A204.1 (cell line): ENCODE measurements around the gene LMX1B.

Source experiments
- FAIRE-seq: peaks from 2 replicates; lab custom pipeline; 2012; peaks lifted over from hg19 to GRCh38; lab: Jason Lieb, UNC

Gene LMX1B

GRCh38 chr9:126604059-126605055 lies 9.4 kb upstream of the LMX1B start:
- no peak for FAIRE-seq

GRCh38 chr9:126605792-126606482 lies 7.8 kb upstream of the LMX1B start:
- no peak for FAIRE-seq

- FAIRE-seq: no peak
These were observed 7.3 kb upstream of the LMX1B start for GRCh38 chr9:126606483-126606870.

GRCh38 chr9:126607086-126607485 lies 6.6 kb upstream of the LMX1B start:
- no peak for FAIRE-seq

- no peak for FAIRE-seq
These were observed 6.0 kb upstream of the LMX1B start for GRCh38 chr9:126607731-126608130.

- FAIRE-seq: no peak
These were observed 5.2 kb upstream of the LMX1B start for GRCh38 chr9:126608551-126608950.

- no peak for FAIRE-seq
These were observed 4.5 kb upstream of the LMX1B start for GRCh38 chr9:126609191-126609590.

GRCh38 chr9:126609711-126610388 lies 3.9 kb upstream of the LMX1B start:
- FAIRE-seq: no peak

GRCh38 chr9:126611193-126611591 lies 2.5 kb upstream of the LMX1B start:
- no peak for FAIRE-seq

- no peak for FAIRE-seq
These were observed 2.0 kb upstream of the LMX1B start for GRCh38 chr9:126611592-126612325.

GRCh38 chr9:126612326-126612812 lies 1.4 kb upstream of the LMX1B start:
- no peak for FAIRE-seq

- no peak for FAIRE-seq
These were observed 701 bp upstream of the LMX1B start for GRCh38 chr9:126612813-126613641.

- no peak for FAIRE-seq
These were observed 343 bp downstream of the LMX1B start for GRCh38 chr9:126614088-126614454.

GRCh38 chr9:126614455-126615244 lies 922 bp downstream of the LMX1B start:
- no peak for FAIRE-seq

- no peak for FAIRE-seq
These were observed 1.6 kb downstream of the LMX1B start for GRCh38 chr9:126615245-126615790.

- FAIRE-seq: no peak
These were observed 2.2 kb downstream of the LMX1B start for GRCh38 chr9:126615791-126616447.

- FAIRE-seq: no peak
These were observed 2.8 kb downstream of the LMX1B start for GRCh38 chr9:126616521-126616976.

GRCh38 chr9:126617003-126617822 lies 3.5 kb downstream of the LMX1B start:
- no peak for FAIRE-seq

- no peak for FAIRE-seq
These were observed 4.1 kb downstream of the LMX1B start for GRCh38 chr9:126617823-126618165.
